Thyroid gland (tissue), 4 donors: ENCODE data around the gene GOPC.

ENCODE experiments used
- CTCF ChIP-seq, 6 experiments: fragments of 200-600 bp in 3 of 6; fragments of 450-650 bp in 3 of 6; sonication (generic) in 3 of 6; IDR thresholded peaks; one replicate each; pipeline ENCODE4 v1.5.1; 2016 to 2019; ENCODE audit warnings: antibody characterized with exemption in 6 of 6, mild to moderate bottlenecking in 2 of 6, inconsistent platforms in 1 of 6, moderate library complexity in 1 of 6
- POLR2A ChIP-seq, 2 donors: fragments of 450-650 bp; IDR thresholded peaks; one replicate each; pipeline ENCODE4 v1.6.1; 2017; ENCODE audit warnings: antibody characterized with exemption in 2 of 2, mild to moderate bottlenecking in 2 of 2, moderate library complexity in 1 of 2

DNA sequence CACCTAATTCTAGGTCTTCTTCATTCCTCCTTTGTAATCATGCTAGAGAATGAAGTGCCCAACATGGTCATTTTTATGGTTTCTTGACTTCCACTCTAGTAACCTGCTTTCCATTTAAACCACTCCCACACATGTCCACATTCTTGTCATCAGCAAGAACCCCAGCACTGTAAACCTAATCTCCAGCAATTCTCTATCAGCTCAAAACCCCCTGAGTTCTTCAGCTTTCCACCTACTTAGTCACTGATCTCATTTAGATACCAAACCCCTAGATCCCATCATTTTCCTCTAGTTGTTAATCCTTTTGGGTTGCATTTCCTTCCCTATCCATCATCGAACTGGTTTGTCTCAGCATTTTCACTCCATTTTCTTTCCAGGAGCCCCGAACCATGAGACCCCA lies 49.7 kb downstream of the GOPC start:
- TF ChIP-seq POLR2A (IDR thresholded peaks at IDR 0.05) (no peak), CTCF (IDR thresholded peaks at IDR 0.05) (no peak)
